H9 (cell line): Measurements from ENCODE around the gene CFAP65. TPM values are rescaled to one million over a fixed set of nuclear protein-coding genes. Genes with fewer than 3 reads are reported as not detected.

ENCODE experiments used
- DNase-seq: peaks from one replicate; pipeline ENCODE4 v3.0.0-alpha.2; 2017
- H2AFZ ChIP-seq: one replicate; pipeline ENCODE4 v1.6.1; 2013; ENCODE audit warnings: mild to moderate bottlenecking, low read length, control low read depth, moderate library complexity
- H2AK5ac ChIP-seq: 2 replicates; pipeline ENCODE4 v1.6.1; 2013; ENCODE audit warnings: low read length, control low read depth, mixed read lengths; ENCODE audit not compliant: insufficient read length
- H2BK120ac ChIP-seq: one replicate; pipeline ENCODE4 v1.6.1; 2013; ENCODE audit warnings: low read depth, mild to moderate bottlenecking, low read length, control low read depth, inconsistent platforms; ENCODE audit not compliant: poor library complexity, severe bottlenecking
- H2BK12ac ChIP-seq: 2 replicates; pipeline ENCODE4 v1.6.1; 2013; ENCODE audit warnings: low read length, control low read depth, mixed read lengths, low read depth; ENCODE audit not compliant: insufficient read length
- H2BK15ac ChIP-seq: 2 replicates; pipeline ENCODE4 v1.6.1; 2013; ENCODE audit warnings: low read depth, low read length, control low read depth
- H2BK20ac ChIP-seq: one replicate; pipeline ENCODE4 v1.6.1; 2013; ENCODE audit warnings: low read depth, mild to moderate bottlenecking, low read length, control low read depth, inconsistent platforms; ENCODE audit not compliant: poor library complexity, severe bottlenecking
- H2BK5ac ChIP-seq: 2 replicates; pipeline ENCODE4 v1.6.1; 2013; ENCODE audit warnings: low read length, control low read depth, mixed read lengths; ENCODE audit not compliant: insufficient read length
- H3K14ac ChIP-seq: 2 replicates; pipeline ENCODE4 v1.6.1; 2013; ENCODE audit warnings: low read length, control low read depth; ENCODE audit not compliant: insufficient read depth
- H3K18ac ChIP-seq: 2 replicates; pipeline ENCODE4 v1.6.1; 2013; ENCODE audit warnings: low read depth, mild to moderate bottlenecking, mixed read lengths, low read length, control low read depth; ENCODE audit not compliant: insufficient read length
- H3K23ac ChIP-seq: 2 replicates; pipeline ENCODE4 v1.6.1; 2013; ENCODE audit warnings: low read length, control low read depth, mixed read lengths, low read depth; ENCODE audit not compliant: insufficient read length
- H3K23me2 ChIP-seq: 2 replicates; pipeline ENCODE4 v1.6.1; 2013; ENCODE audit warnings: low read depth, mild to moderate bottlenecking, mixed read lengths, low read length, control low read depth; ENCODE audit not compliant: insufficient read length, poor library complexity, severe bottlenecking
- H3K27ac ChIP-seq: 2 replicates; pipeline ENCODE4 v1.5.1; 2013; ENCODE audit warnings: low read length, control low read depth, mixed read lengths, low read depth; ENCODE audit not compliant: insufficient read length
- H3K27me3 ChIP-seq: 2 replicates; pipeline ENCODE4 v1.6.1; 2013; ENCODE audit warnings: low read length, control low read depth, inconsistent platforms; ENCODE audit not compliant: insufficient read depth
- H3K4ac ChIP-seq: 2 replicates; pipeline ENCODE4 v1.6.1; 2013; ENCODE audit warnings: low read depth, mild to moderate bottlenecking, control low read depth, inconsistent platforms, low read length, moderate library complexity
- H3K4me1 ChIP-seq: 2 replicates; pipeline ENCODE4 v1.6.1; 2013; ENCODE audit warnings: low read length, control low read depth, inconsistent platforms; ENCODE audit not compliant: insufficient read depth
- H3K4me2 ChIP-seq: 2 replicates; pipeline ENCODE4 v1.6.1; 2013; ENCODE audit warnings: low read length, control low read depth, mixed read lengths; ENCODE audit not compliant: insufficient read length, insufficient read depth
- H3K56ac ChIP-seq: 2 replicates; pipeline ENCODE4 v1.6.1; 2013; ENCODE audit warnings: low read depth, mild to moderate bottlenecking, mixed read lengths, low read length, control low read depth; ENCODE audit not compliant: insufficient read length
- H3K79me1 ChIP-seq: 2 replicates; pipeline ENCODE4 v1.6.1; 2013; ENCODE audit warnings: low read depth, mild to moderate bottlenecking, moderate library complexity, low read length, control low read depth, inconsistent platforms; ENCODE audit not compliant: insufficient read depth, poor library complexity, severe bottlenecking
- H3K79me2 ChIP-seq: 2 replicates; pipeline ENCODE4 v1.6.1; 2013; ENCODE audit warnings: low read length, control low read depth, inconsistent platforms; ENCODE audit not compliant: insufficient read depth
- H3K9ac ChIP-seq: 2 replicates; pipeline ENCODE4 v1.6.1; 2013; ENCODE audit warnings: low read length, control low read depth, mixed read lengths; ENCODE audit not compliant: insufficient read length; ENCODE audit errors: extremely low read depth
- H3K9me3 ChIP-seq: one replicate; pipeline ENCODE4 v1.6.1; 2013; ENCODE audit warnings: low read depth, low read length, inconsistent platforms; ENCODE audit not compliant: control insufficient read depth
- H3T11ph ChIP-seq: one replicate; pipeline ENCODE4 v1.6.1; 2013; ENCODE audit warnings: mild to moderate bottlenecking, low read length, control low read depth, inconsistent platforms
- H4K20me1 ChIP-seq: one replicate; pipeline ENCODE4 v1.6.1; 2013; ENCODE audit not compliant: control insufficient read depth, insufficient read length, insufficient read depth
- H4K5ac ChIP-seq: 2 replicates; pipeline ENCODE4 v1.6.1; 2013; ENCODE audit warnings: low read depth, mild to moderate bottlenecking, mixed read lengths, low read length, control low read depth; ENCODE audit not compliant: insufficient read length
- H4K8ac ChIP-seq: replicated peaks from 2 replicates; pipeline ENCODE4 v1.6.1; 2013; ENCODE audit warnings: low read length, control low read depth, mixed read lengths, low read depth; ENCODE audit not compliant: insufficient read length
- H4K91ac ChIP-seq: 2 replicates; pipeline ENCODE4 v1.6.1; 2013; ENCODE audit warnings: low read depth, mild to moderate bottlenecking, moderate library complexity, mixed read lengths, low read length, control low read depth; ENCODE audit not compliant: insufficient read length
- H3K27ac Mint-ChIP-seq, 3 experiments: 2 replicates in 2 of 3; 3 replicates in 1 of 3; pipeline ENCODE4 v1.8.0; 2020 to 2021; ENCODE audit warnings: mixed read lengths in 3 of 3, mild to moderate bottlenecking in 1 of 3, moderate library complexity in 1 of 3
- H3K27me3 Mint-ChIP-seq: 2 replicates; pipeline ENCODE4 v1.8.0; 2021; ENCODE audit warnings: low read depth, mild to moderate bottlenecking, moderate library complexity, mixed read lengths
- H3K36me3 Mint-ChIP-seq, 3 experiments: 2 replicates in 2 of 3; 3 replicates in 1 of 3; pipeline ENCODE4 v1.8.0; 2020 to 2021; ENCODE audit warnings: low read depth in 3 of 3, mixed read lengths in 3 of 3; ENCODE audit not compliant: insufficient read depth in 1 of 3
- H3K4me1 Mint-ChIP-seq, 2 experiments: 2 replicates each; pipeline ENCODE4 v1.8.0; 2020; ENCODE audit warnings: mixed read lengths in 2 of 2
- H3K4me3 Mint-ChIP-seq, 2 experiments: 2 replicates in 1 of 2; 3 replicates in 1 of 2; pipeline ENCODE4 v1.8.0; 2020 to 2021; ENCODE audit warnings: mild to moderate bottlenecking in 2 of 2, mixed read lengths in 2 of 2, moderate library complexity in 1 of 2
- H3K9me3 Mint-ChIP-seq, 2 experiments: 2 replicates in 1 of 2; 3 replicates in 1 of 2; pipeline ENCODE4 v1.8.0; 2020; ENCODE audit warnings: mild to moderate bottlenecking in 2 of 2, mixed read lengths in 2 of 2, moderate library complexity in 1 of 2
- WGBS: extraction: QIAGEN DNeasy Blood & Tissue Kit; methylation state at CpG from one replicate; pipeline ENCODE4 v1.1.7; 2013; ENCODE audit warnings: missing lambda C conversion rate, low lambda C conversion rate, mixed read lengths; ENCODE audit not compliant: insufficient read length; ENCODE audit errors: extremely low coverage; 5-methylcytosine and 5-hydroxymethylcytosine counted together
- total RNA-seq: library from RNA; stranded (reverse); gene quantifications from 2 replicates; pipeline ENCODE4 v1.2.1, GENCODE V29; 2021
- TF ChIP-seq, protein P1 (sequence below): fragments of 200-600 bp; sonication (generic); conservative IDR thresholded peaks from 3 replicates; pipeline ENCODE4 v1.8.0; 2021; ENCODE audit warnings: antibody characterized with exemption, mild to moderate bottlenecking

CFAP65 gene
- total RNA-seq, 1 experiment from 2014 or later, result 0.20 TPM

DNA sequence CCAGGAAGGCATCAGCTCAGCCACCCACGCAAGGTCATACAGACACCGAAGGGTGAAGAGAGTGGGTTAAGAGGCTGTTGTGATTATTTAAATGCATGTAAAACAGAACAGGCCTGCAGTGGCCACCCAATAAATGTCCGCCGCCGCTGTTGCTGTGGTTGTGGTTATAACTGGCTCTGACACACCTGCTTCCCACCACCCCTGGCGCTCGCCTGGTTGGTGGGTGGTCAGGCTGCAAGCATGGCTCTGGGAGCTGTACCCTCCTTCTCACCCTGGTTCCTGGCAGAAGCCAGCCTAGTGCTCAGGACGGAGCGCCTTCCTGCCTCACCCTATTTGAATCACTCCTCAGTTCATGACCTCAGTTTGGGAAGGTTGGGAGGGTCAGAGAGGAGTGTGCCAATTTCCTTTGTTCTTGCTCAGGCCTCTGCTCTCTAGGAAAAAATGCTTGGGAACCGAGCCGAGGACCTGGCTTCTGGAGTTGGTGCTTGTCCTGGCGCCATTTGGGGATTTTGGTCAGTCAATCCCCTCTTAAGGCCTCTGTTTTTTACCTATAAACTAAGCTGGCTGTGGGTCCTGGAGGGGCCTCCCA, 42.8 kb downstream of the CFAP65 start:
- H3K36me3 Mint-ChIP-seq, result no peaks in the 10 kb centered on the region; a peak in 1 of 7 replicates
- TF ChIP-seq, protein P1, sequence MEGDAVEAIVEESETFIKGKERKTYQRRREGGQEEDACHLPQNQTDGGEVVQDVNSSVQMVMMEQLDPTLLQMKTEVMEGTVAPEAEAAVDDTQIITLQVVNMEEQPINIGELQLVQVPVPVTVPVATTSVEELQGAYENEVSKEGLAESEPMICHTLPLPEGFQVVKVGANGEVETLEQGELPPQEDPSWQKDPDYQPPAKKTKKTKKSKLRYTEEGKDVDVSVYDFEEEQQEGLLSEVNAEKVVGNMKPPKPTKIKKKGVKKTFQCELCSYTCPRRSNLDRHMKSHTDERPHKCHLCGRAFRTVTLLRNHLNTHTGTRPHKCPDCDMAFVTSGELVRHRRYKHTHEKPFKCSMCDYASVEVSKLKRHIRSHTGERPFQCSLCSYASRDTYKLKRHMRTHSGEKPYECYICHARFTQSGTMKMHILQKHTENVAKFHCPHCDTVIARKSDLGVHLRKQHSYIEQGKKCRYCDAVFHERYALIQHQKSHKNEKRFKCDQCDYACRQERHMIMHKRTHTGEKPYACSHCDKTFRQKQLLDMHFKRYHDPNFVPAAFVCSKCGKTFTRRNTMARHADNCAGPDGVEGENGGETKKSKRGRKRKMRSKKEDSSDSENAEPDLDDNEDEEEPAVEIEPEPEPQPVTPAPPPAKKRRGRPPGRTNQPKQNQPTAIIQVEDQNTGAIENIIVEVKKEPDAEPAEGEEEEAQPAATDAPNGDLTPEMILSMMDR, result no peak
- H3K79me1 ChIP-seq, result no peaks in the 10 kb centered on the region

More for the DNA sequence above, 42.8 kb downstream of the CFAP65 start:
- Histone ChIP-seq H3K56ac (no peak overlapping the region), H3K23ac (no peak overlapping the region), H4K20me1 (no peaks in the 10 kb centered on the region), H2AK5ac (no peak overlapping the region), H2BK12ac (no peak overlapping the region), H4K5ac (no peak overlapping the region), H2BK15ac (no peak overlapping the region), H3K18ac (no peak overlapping the region), H2AFZ (no peak overlapping the region), H4K8ac (no peak overlapping the region), H3K9ac (no peak overlapping the region), H2BK5ac (no peak overlapping the region), H3K4me1 (peaks cover 9% of the 10 kb centered on the region; the same call in 1 of the 2 replicates), H3K27ac (no peak overlapping the region), H3K23me2 (peaks cover 10% of the 10 kb centered on the region), H2BK20ac (no peak overlapping the region), H3K4me2 (no peak overlapping the region), H2BK120ac (no peak overlapping the region), H3K4ac (no peak overlapping the region), H4K91ac (no peak overlapping the region), H3K14ac (no peak overlapping the region), H3K27me3 (peaks cover 88% of the 10 kb centered on the region), H3K9me3 (no peaks in the 10 kb centered on the region), H3T11ph (no peak overlapping the region), H3K79me2 (no peaks in the 10 kb centered on the region)
- Mint-ChIP-seq H3K4me1 (peaks cover 35 to 48% of the 10 kb centered on the region in 2 experiments), H3K27ac (no peak overlapping the region), H3K9me3 (peaks cover 0 to 10% of the 10 kb centered on the region in 2 experiments; a peak in 3 of 5 replicates), H3K4me3 (no peak overlapping the region), H3K27me3 (peaks cover 99% of the 10 kb centered on the region)
- DNase-seq, result no peak
- no CpG with 5 or more reads among the region's 12 CpGs for WGBS
